Lung (tissue), 12 donors: ENCODE measurements around the gene ECHDC1. TPM values are rescaled to one million over a fixed set of nuclear protein-coding genes. Genes with fewer than 3 reads are reported as not detected.

Source experiments
- ATAC-seq: fragments of 200-7000 bp; cut with Tn5 transposase; one replicate; pipeline ENCODE4 v1.9.1; 2020; ENCODE audit warnings: moderate number of reproducible peaks; ENCODE audit not compliant: insufficient read depth, low FRiP score
- DNase-seq, 3 donors: peaks; one replicate each; pipeline ENCODE4 v3.0.0-alpha.2; 2013 to 2017
- H3K27ac ChIP-seq, 2 donors: one replicate each; pipeline ENCODE4 v1.5.1; 2013; ENCODE audit warnings: mild to moderate bottlenecking in 2 of 2, moderate library complexity in 2 of 2, control low read depth in 1 of 2, inconsistent platforms in 1 of 2, low read depth in 1 of 2, low read length in 1 of 2
- H3K27me3 ChIP-seq, 3 donors: one replicate each; pipeline ENCODE4 v1.5.1; 2013; ENCODE audit warnings: low read length in 2 of 3; ENCODE audit not compliant: control insufficient read depth in 3 of 3, insufficient read depth in 3 of 3
- H3K36me3 ChIP-seq, 4 donors: one replicate each; pipeline ENCODE4 v1.5.1; 2013; ENCODE audit warnings: low read length in 4 of 4, mild to moderate bottlenecking in 1 of 4, moderate library complexity in 1 of 4; ENCODE audit not compliant: control insufficient read depth in 4 of 4, insufficient read depth in 4 of 4
- H3K4me1 ChIP-seq, 5 donors: one replicate each; pipeline ENCODE4 v1.5.1; 2013; ENCODE audit warnings: low read length in 5 of 5, mild to moderate bottlenecking in 2 of 5, moderate library complexity in 1 of 5; ENCODE audit not compliant: control insufficient read depth in 5 of 5, insufficient read depth in 5 of 5
- H3K4me3 ChIP-seq: one replicate; pipeline ENCODE4 v1.5.1; 2013; ENCODE audit warnings: mild to moderate bottlenecking, control low read depth, moderate library complexity
- H3K9ac ChIP-seq, 2 donors: one replicate each; pipeline ENCODE4 v1.5.1; 2013; ENCODE audit warnings: low read length in 2 of 2, control low read depth in 1 of 2; ENCODE audit not compliant: insufficient read depth in 1 of 2
- H3K9me3 ChIP-seq, 4 donors: one replicate each; pipeline ENCODE4 v1.5.1; 2013; ENCODE audit warnings: low read length in 3 of 4, mild to moderate bottlenecking in 1 of 4, moderate library complexity in 1 of 4; ENCODE audit not compliant: control insufficient read depth in 4 of 4, insufficient read depth in 3 of 4
- CTCF ChIP-seq: IDR thresholded peaks from 2 replicates; pipeline ENCODE4 v1.5.1; 2012; ENCODE audit warnings: mild to moderate bottlenecking; ENCODE audit errors: control extremely low read depth, extremely low read depth
- WGBS, 2 donors: extraction: QIAGEN DNeasy Blood & Tissue Kit; methylation state at CpG; one replicate each; pipeline ENCODE4 v1.1.7; 2013; 5-methylcytosine and 5-hydroxymethylcytosine counted together
- polyA plus RNA-seq, 2 donors: library from polyadenylated mRNA; stranded (reverse); fragments of 200-250 nt; gene quantifications; one replicate each; pipeline ENCODE4 v1.2.1, GENCODE V29; 2013
- total RNA-seq, 2 donors: library from RNA; depleted of rRNA in 1 of 2; stranded (reverse); fragments of >200 nt in 1 of 2; gene quantifications; one replicate each; pipeline ENCODE4 v1.2.1, GENCODE V29; 2014 to 2021
- donor health status: control.
- donor health status: control.
- donor health status: Bipolar disorder and iron deficiency.
- donor health status: healthy.
- donor health status: DM: yes; HTN: yes; CAD: no.

Gene ECHDC1
- total and polyA plus RNA-seq, 4 donors = 56.5 to 119 (median 81.4) TPM

GRCh38 chr6:127317388-127318128 is 25.9 kb downstream of the ECHDC1 start:
- Histone ChIP-seq H3K27ac (no peak overlapping the region), H3K9ac (no peak overlapping the region)
- 32 to 60% methylated on average over 6 of the region's 6 CpGs for WGBS, 2 donors

GRCh38 chr6:127305741-127306140 is 37.7 kb downstream of the ECHDC1 start:
- H3K27ac ChIP-seq = no peak overlapping the region
- H3K9ac ChIP-seq = no peak overlapping the region
- no peak overlapping the region for H3K4me3 ChIP-seq
- H3K4me1 ChIP-seq = peaks cover 0 to 12% (median under 1%) of the 10 kb centered on the region in 5 donors
- no peak for DNase-seq
- H3K27me3 ChIP-seq = no peaks in the 10 kb centered on the region
- WGBS, 2 donors = 95 to 98% methylated on average over 1 of the region's 1 CpG
- no peak for TF ChIP-seq CTCF
- no peak for ATAC-seq
- peaks cover 4 to 11% (median 5%) of the 10 kb centered on the region in 4 donors for H3K36me3 ChIP-seq
- H3K9me3 ChIP-seq = peaks cover 0 to 7% (median under 1%) of the 10 kb centered on the region in 4 donors

More at GRCh38 chr6:127317388-127318128, 25.9 kb downstream of the ECHDC1 start:
- Histone ChIP-seq H3K4me3 (no peak overlapping the region), H3K36me3 (peaks cover 0 to 6% (median 2%) of the 10 kb centered on the region in 4 donors), H3K4me1 (no peaks in the 10 kb centered on the region), H3K9me3 (no peaks in the 10 kb centered on the region), H3K27me3 (no peaks in the 10 kb centered on the region)
- ATAC-seq (no peak), DNase-seq (no peak)
- no peak for TF ChIP-seq CTCF

- Histone ChIP-seq H3K27ac (no peak overlapping the region), H3K4me3 (no peak overlapping the region), H3K4me1 (peaks cover 0 to 19% (median 5%) of the 10 kb centered on the region in 5 donors), H3K9me3 (peaks cover 0 to 5% (median under 1%) of the 10 kb centered on the region in 4 donors), H3K27me3 (no peaks in the 10 kb centered on the region), H3K36me3 (peaks cover 0 to 4% (median 2%) of the 10 kb centered on the region in 4 donors), H3K9ac (no peak overlapping the region)
- DNase-seq = no peak
- TF ChIP-seq CTCF = no peak
- ATAC-seq = no peak
- 91 to 94% methylated on average over 3 of the region's 3 CpGs for WGBS, 2 donors
Observed at GRCh38 chr6:127303917-127304316, 39.5 kb downstream of the ECHDC1 start.
